Effector CD4-positive, alpha-beta T cell (primary cell): ENCODE measurements around the gene CSH2.
"Not testable (repeated sequence)": the region's sequence is repeated elsewhere in the genome, so short reads cannot be mapped to it uniquely, and the experiment has no call there.

Experiments used
- DNase-seq: peaks from one replicate; pipeline ENCODE4 v3.0.0-alpha.2; 2020

Gene CSH2

DNA sequence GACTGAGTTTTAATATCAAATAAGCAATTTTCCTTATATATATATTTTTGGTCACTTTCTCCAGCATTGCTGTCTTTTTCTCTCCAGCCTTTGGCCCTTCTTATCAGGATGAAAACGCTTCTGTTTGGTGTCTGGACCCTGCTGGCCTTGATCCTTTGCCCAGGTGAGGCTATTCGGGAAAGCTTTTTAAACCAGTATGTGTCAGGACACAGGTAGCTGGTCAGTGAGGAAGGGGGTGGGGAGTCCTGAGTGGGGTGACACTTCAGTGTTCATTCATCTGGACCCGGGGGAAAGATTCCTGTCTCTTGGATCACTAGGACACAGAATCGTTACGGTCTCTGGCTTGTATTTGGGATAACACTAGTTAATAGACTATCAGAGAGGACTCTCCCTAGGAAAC is 18.8 kb downstream of the CSH2 start:
- DNase-seq: no peak

DNA sequence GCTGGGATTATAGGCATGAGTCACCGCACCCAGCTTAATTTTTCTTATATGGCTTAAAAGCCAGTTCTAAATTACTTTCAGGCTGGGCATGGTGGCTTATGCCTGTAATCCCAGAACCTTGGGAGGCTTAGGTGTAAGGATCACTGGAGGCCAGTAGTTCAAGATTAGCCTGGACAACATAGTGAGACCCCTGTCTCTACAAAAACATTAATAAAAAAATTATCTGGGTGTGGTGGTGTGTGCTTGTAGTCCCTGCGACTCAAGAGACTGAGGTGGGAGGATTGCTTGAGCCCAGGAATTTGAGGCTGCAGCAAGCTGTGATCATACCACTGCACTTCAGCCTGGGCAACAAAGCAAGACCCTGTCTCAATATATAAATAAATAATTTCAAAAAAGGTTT is 20.2 kb downstream of the CSH2 start:
- no peak for DNase-seq

DNA sequence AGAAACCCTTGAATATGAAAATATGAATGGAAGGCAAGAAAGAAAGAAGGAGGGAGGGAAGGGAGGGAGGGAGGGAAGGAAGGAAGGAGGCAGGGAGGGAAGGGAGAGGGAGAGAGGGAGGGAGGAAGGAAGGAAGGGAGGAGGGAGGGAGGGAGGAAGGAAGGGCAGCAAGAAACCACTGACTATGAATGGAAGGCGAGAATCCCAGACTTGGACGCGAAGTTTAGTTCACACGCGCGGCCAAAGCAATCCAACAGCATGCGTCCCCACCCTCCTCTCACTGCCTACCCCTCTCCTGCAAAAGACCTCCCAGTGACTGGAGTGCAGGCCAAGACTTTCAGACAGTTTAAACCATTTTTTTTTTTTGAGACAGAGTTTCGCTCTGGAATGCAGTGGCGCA is 23.1 kb downstream of the CSH2 start:
- DNase-seq: no peak

DNA sequence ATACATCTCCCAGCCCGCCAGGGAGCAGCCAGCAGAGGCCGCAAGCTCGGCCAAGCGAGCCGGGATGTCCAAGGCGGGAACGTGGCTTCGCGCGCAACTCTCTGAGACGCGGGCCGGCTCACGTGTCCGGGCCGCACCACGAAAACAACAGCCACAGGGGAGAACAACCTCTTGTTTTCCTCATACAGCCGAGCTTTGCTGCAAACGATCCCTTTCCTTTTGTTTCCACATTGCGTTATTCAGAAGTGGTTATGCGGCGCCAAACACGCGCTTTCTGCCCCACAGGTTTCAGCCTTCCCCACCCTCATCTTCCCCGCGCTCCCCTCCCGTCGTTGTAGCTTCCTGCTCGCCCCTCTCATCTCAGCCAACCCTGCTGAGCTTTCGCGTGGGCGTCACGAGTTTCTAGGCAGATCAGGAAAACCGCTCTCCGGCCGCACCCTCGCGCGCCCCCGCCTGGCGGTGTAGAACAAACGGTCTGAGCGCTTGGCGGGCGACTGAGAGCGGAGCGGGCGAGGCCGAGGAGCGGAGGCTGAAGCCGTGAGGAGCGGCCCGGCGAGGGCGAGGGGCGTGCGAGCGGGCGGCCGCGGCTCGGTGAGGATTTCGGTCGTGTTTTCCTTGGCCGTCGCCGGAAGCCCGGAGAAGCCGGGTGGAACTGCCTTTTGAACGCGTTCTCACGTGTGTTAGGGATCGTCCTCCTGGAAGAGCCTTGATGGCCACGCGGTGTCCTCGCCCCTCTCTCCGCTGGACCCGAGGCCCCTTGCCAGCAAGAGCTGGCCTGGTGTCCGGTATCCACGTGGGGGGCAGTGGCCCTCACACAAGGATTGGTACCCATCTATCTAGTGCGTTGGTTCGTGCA is 24.4 kb downstream of the CSH2 start:
- DNase-seq: peak; percentile 92

DNA sequence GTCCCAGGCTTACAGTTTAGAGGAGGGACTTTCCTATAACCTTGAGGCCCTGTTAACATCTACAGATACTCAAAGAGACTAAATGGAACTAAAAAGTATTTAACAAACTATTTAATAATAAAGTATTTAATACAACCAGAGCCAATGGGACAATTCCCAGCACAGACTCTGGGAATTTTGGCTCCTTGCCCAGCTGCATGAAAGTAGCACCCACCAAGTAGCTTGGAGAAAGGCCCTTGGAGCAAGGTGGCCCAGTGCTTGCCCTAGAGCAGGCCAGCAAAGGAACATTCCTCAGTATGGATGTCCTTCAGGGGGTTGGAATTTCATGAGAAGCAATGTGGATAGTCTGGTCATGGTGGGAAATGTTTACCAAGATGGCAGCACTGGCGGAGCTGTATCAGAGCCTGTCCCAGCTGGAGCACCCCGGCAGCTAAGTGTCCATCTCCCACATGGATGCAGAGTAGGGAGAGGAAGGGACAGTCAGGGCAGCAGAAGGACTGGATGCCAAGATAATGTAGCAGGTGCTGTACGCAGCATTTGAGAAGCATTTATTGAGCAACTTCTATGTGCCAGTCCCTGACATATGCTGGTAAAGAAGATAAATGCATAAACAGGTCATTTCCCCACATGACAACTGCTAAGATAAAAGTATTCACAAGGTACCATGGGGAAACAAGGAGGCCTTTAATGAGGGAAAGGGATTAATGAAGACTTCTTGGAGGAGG is 25.8 kb downstream of the CSH2 start:
- DNase-seq: no peak

DNA sequence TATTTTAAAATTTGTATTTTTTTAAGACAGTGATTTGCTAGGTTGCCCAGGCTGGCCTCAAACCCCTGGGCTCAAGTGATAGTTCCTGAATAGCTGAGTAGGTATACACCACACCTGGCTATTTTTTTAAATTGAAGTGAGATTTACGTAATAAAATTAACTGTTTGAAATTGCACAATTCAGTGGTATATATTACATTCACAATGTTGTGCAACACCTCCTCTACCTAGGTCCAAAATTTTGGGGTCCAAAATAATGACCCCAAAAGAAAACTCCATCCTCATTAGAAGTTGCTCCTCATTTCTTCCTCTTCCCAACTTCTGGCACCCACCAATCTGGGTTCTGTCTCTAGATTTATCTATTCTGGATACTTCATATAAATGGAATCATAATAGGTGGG is 28.0 kb downstream of the CSH2 start:
- no peak for DNase-seq

DNA sequence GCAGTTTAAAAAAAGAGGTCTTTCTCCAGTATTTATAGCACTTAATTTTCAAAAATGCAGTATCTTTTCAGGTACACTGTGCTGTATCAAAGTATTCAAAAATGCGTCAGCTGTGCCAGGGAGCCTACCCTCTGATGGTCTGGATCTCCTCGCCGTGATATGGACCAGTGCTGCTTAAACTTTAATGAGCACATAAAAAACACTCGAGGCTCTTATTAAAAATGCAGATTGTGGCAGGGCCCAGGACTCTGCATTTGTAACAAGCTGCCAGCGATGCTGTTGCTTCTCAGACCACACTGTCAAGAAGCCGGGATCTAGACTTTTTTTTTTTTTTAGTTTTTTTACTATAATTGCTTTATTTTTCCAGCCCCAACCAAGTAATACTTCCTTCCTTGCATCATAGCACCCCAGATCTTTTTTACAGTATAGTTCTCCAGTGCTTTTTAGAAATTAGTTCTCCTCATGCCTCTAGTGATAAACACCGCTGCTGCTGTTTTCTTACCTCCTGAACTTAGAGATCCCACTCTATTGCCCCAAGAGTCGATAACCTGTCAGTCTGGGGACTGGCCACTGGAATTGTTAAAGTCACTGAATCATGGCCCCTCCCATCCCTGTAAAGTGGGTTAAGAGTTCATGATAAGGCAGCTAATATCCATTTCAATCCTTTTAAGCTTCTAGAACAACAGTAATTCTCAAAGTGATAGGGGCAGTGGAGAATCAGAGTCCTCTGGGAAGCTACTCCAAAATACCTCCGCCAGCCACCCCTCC is 29.4 kb downstream of the CSH2 start:
- no peak for DNase-seq

DNA sequence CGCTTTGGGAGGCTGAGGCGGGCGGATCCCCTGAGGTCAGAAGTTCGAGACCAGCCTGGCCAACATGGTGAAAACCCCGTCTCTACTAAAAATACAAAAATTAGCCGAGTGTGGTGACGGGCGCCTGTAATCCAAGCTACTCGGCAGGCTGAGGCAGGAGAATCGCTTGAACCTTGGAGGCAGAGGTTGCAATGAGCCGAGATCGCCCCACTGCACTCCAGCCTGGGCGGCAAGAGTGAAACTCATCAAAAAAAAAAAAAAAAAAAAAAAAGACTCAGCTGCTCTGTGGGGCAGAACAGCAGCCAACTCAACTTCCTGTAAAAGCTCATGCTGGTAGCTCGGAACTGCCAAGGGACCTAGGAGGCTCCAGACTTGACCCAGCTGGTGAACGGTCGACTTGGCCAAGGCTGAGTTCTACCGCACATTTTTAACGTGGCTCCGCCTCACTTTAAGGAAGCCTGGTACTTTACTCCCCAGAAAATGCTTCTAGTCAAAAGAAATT is 30.0 kb downstream of the CSH2 start:
- DNase-seq: not testable (repeated sequence)

DNA sequence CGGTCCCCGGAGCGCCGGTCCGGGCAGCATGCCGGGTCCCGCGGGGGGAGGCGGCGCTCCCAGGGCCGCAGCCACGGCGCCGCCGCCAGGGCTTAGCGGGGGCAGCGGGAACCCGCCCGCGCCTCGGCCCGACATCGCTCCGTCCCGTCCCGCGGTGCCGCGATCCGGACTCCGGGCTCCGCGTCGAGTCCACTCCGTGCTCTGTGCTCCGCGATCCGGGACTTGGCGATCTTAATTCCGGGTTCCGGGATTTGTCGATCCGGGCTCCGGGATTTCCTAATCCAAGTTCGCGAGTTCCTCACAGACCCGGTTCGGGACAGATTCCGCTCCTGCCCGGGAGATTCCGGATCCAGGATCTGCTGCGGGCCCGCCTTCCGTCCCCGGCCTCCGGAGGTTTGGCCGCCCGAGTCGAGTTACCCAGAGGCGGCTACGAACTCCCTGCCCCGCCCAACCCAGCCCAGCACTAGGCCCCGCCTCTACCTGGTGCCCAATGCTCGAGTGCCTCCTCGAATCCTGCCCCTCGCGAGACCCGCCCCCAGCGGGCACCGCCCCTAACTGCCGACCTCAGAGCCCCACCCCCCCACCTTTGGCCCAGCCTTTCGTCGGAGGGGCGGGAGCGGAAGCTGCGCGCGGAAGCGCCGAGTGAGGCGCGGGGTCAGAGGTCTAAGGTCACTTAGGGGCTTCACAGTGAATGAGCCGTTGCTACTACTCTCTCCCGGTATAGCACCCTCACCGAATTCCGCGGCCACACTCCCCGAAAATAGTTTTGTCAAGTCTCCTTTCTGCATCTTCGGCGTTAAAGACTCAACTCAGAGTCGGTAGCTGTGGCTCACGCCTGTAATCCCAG is 30.7 kb downstream of the CSH2 start, which contains the start of gene SMARCD2:
SMARCD2 (minus strand) TSS at position 146 of the 847 bp plus-strand sequence; CDS start at position 135, 11 bp downstream.
- DNase-seq: peak; percentile 98

DNA sequence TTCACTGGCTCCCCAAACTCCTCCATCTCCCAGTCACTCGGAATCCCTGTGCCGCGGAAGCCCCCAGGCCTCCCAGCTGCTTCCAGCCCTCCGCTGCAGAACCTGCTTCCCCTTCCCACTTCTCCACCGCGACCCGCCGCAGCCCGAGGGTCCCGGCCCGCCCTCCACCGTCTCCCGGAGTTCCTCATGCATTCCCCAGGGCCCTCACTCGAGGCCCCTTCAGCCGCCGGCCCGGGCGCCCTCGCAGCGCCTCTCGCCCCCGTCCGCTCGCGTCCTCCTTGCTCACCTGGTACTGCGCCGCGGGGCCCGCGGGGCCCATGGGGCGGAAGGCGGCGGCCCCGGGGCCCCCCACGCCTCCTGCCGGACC is 31.3 kb downstream of the CSH2 start:
- no peak for DNase-seq

DNA sequence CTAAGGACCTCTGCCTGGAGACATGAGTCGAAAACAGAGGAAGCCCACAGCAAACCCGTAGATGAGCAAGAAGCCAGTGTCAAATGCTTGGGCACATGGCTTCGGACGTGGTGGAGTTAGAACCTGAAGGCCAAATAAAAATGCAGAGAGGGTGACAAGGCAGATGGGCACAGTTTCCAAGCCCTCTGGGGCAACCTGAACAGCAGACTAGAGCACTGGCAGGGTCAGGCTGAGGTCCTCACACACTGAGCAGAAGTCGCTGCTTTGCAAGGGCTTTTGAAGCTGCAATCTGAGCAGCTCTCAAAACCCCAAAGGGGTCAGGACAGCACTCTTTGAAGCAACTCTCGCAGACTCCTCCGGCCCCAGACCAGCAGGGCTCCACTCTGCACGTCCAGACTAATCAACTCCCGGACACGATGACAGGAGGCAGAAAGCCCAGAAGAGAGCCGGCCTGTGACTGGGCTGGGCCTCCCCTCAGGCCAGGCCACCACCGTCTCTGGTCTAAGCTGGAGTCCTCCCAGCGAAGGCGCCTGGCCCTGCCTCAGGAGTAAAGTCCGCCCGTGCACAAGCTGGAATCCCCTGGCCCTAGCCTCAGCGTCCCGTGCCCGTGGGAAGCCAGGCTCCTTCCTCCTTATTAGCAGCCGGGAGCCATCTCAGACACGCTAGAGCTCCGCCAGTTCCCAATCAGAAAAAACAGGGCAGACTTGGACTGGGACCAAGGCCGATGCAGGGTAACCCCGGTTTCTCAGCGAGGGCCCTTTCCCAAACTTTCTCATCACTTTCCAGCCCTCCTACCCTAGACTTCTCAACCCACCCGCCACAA is 31.9 kb downstream of the CSH2 start:
- no peak for DNase-seq

DNA sequence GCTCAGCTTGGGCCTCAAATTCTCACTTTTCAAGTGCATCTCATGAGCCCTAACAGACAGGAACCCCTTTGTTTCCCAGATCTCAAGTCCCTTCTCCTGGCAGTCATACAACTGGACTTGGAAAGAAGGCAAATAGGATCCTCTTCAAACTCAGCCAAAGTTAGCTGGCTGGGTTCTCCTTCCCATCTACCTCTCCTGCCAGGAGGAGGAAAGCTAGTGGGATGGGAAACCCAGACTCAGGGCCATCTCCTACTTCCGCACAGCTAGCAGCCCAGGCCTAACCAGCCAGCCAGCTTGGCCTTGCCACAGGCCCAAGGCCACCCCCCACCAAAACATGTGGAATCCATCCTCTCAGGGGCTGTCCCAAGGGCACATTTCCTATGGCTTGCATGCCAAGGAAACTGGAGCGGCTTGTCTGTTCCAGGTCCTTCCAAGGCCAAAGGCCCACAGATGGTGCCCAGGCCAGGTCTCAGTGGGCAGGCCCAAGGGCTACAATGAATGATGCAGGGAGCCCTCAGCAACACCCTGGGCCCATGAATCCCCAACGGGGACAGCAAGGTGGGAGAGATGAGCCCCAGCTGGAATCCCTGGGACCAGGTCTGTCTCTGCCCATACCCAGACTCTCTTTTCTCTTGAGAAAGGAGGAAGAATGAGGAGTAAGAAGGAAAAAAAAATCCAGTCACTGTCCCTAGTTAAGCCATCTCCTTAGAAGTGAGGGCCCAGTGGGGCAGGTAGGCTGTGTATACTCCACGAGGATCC is 32.7 kb downstream of the CSH2 start:
- no peak for DNase-seq

DNA sequence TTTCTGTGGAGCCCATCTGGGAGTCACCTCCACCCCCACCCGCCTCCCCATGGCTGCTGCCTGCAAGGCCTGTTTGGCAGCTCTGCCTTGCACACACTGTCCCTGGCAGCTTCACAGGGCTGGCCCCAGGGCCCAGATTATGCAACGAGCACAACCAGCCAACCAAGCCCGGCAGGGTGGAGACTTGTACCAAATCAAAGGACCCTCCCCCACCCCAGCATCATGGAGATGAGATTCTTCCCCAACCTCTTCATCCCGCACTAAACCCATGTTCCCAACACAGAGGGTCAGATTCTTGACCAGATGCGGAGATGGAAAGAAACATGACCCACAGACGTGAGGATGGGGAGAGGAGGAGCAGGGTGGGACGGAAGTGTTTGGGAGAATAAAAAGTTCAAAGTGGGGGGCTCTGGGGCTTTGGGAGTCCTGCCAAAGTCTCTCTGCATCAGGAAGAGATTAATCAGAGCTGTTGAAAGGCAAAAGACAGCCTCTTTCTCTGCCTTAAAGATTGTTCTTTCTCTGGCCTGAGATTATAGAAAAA is 34.8 kb downstream of the CSH2 start:
- no peak for DNase-seq

DNA sequence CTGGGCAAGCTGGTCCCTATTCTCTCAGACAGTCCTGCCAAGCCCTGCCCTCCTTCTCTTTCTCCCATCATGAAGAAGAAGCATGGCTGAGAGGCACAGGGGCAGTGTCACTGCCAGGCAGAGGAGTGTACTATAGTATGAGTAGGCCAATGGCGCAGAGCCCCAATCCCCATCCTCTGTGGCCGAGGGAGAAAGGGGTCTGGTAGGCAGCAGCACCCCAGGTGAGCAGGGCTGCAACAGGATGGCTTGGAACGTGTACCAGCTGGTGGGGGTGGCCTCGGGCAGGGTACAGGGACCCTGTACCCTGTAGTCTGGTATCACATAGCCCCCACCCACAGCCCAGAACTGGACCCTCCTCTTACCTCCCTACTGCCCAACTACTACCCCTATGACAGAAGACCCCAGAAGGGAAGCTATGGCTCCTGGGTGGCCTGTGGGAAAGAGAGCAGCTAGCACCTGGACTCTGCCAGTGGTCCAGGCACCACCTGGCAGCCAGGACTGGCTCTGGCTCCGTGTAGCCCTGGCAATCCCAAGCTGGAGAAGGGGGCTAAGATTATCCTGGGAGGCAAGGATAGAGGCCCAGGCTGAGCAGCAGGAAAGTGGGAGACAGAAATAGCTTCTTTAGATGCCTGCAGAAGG is 35.4 kb downstream of the CSH2 start:
- no peak for DNase-seq

DNA sequence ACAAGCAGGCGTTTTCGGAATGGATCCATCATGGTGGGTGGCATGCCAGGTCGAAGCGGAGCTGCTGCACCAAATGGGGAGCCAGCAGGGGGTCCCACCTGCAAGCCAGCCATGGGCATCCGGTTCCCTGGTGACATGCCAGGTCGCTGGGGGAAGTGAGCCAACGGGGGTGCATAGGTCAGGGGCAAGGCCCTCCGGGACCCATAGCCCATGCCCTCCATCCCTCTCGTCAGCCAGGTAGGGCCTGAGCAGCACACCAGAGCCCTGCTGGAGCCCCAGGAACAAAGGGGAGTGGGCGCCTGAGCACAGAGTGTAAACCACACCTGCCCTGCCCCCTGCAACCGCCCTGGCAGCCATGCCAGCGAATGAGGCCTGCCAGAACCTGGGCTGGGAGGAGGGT is 36.0 kb downstream of the CSH2 start:
- DNase-seq: no peak

DNA sequence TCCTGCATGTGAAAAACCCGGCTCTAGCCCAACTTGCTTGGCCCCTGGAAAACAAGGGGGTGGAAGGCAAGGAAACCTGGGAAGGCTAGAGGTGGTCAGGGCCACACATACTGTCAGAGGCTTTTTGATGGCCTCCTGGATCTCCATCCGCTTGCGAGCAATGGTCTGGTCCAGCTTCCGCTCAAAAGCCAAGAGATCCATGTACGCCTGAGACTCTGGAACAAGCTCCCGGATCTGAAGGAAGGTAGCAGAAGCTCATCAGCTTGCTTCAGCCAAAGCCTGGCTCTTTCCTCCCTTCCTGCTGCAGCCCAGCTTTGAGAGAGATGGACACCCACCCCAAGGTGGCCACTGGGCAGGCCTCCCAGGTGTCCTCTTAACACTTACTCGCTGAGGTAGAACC is 36.7 kb downstream of the CSH2 start:
- no peak for DNase-seq

DNA sequence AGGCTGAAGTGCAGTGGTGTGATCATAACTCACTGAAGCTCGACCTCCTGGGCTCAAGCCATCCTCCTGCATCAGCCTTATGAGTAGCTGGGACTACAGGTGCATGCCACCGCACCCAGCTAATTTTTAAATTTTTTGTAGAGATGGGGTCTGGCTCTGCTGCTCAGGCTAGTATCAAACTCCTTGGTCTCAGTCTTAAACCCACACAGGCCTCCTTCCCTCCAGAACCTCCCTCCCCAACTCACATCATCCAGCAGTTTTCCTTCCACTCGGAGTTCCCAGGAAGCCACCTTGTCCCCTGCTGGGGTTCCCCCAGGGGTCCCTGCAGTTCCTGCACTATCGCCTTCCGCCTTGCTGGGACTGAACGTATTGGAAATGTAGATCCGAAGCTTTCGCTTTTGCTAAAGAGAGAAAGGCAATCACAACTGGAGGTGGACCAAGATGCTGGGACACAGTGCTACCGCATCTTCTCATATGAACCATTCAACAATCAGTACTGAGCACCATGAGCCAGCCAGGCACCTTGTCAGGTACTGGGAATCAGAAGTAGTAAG is 38.2 kb downstream of the CSH2 start:
- no peak for DNase-seq

DNA sequence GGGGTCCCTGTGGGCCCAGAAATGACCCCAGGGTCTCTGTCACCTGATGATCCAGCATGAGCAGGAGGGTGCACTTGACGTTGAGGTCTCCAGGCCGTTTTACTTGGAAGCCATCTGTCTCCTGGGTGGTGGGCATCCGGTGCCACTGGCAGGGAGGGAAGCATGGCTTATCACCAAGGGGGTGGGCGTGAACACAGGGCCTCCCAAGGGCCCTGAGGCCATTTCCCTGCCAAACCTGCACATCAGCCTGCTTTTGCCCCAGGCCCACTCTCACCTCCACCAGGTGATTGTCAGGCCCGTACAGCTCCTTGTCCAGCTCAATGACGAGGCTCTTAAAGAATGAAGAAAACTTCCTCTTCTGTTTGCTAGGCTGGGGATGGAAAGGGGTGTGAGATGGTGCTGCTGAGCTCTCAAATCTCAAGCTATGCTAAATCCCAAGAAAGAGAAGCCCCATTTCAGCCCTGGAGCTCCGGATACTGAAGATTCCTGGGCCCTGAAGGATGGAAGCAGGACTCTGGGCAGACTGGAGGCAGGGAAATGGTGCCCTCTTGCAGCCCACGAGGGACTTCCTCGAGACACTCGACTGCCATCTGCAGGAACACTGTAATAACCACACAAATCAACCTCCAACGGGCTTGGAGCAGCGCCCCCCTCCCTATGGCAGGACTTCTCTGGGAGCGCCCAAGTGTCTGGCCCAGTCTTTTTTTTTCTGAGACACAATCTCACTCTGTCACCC is 38.9 kb downstream of the CSH2 start:
- DNase-seq: peak; percentile 58
